RWPE2 (cell line): ENCODE measurements around the gene ZWILCH.

Experiments used
- ATAC-seq: fragments of 200-7000 bp; cut with Tn5 transposase; 3 replicates; pipeline ENCODE4 v1.9.1; 2021; ENCODE audit warnings: low read depth
- DNase-seq: peaks from one replicate; pipeline ENCODE4 v3.0.0-alpha.2; 2020; ENCODE audit warnings: low spot score
- H3K27ac ChIP-seq: fragments of 450-650 bp; 2 replicates; pipeline ENCODE4 v1.5.1; 2017; ENCODE audit warnings: mild to moderate bottlenecking; ENCODE audit not compliant: poor library complexity, severe bottlenecking
- H3K27me3 ChIP-seq: fragments of 250-450 bp; sonication (Bioruptor Pico); 2 replicates; pipeline ENCODE4 v1.5.1; 2021; ENCODE audit warnings: mild to moderate bottlenecking, moderate library complexity; ENCODE audit not compliant: insufficient read depth, poor library complexity, severe bottlenecking
- H3K36me3 ChIP-seq: fragments of 250-450 bp; sonication (Bioruptor Pico); 2 replicates; pipeline ENCODE4 v1.5.1; 2020; ENCODE audit warnings: low read depth, mild to moderate bottlenecking, moderate library complexity
- H3K4me1 ChIP-seq: fragments of 250-450 bp; sonication (Bioruptor Pico); 2 replicates; pipeline ENCODE4 v1.5.1; 2021; ENCODE audit warnings: mild to moderate bottlenecking, moderate library complexity; ENCODE audit not compliant: insufficient read depth, poor library complexity, severe bottlenecking
- H3K4me3 ChIP-seq: fragments of 250-450 bp; sonication (Bioruptor Pico); 2 replicates; pipeline ENCODE4 v1.5.1; 2021; ENCODE audit warnings: mild to moderate bottlenecking, moderate library complexity; ENCODE audit not compliant: severe bottlenecking
- H3K9me3 ChIP-seq: fragments of 250-450 bp; sonication (Bioruptor Pico); 2 replicates; pipeline ENCODE4 v1.5.1; 2021; ENCODE audit warnings: mild to moderate bottlenecking, moderate library complexity; ENCODE audit not compliant: severe bottlenecking
- CTCF ChIP-seq: fragments of 450-650 bp; IDR thresholded peaks from one replicate; pipeline ENCODE4 v1.5.1; 2017; ENCODE audit warnings: mild to moderate bottlenecking, moderate library complexity; ENCODE audit not compliant: poor library complexity, severe bottlenecking

The ZWILCH gene

GRCh38 chr15:66482539-66482938 lies 22.6 kb upstream of the ZWILCH start:
- Histone ChIP-seq H3K4me3 (no peak overlapping the region), H3K36me3 (peaks cover 69% of the 10 kb centered on the region), H3K9me3 (no peaks in the 10 kb centered on the region), H3K27ac (peak overlapping the region; percentile 60), H3K4me1 (peaks cover 18% of the 10 kb centered on the region), H3K27me3 (no peaks in the 10 kb centered on the region)
- no peak for ATAC-seq
- DNase-seq, result peak; percentile 32
- TF ChIP-seq CTCF, result no peak

GRCh38 chr15:66483131-66483566 lies 22.0 kb upstream of the ZWILCH start:
- Histone ChIP-seq H3K4me3 (no peak overlapping the region), H3K4me1 (peaks cover 18% of the 10 kb centered on the region), H3K27me3 (no peaks in the 10 kb centered on the region), H3K36me3 (peaks cover 75% of the 10 kb centered on the region), H3K27ac (peak overlapping the region; percentile 60), H3K9me3 (no peaks in the 10 kb centered on the region)
- TF ChIP-seq CTCF, result no peak
- ATAC-seq (0 out of 3 replicates have a peak, but pooled peaks have one; percentile 2), DNase-seq (peak; percentile 52)

- Histone ChIP-seq H3K4me1 (peaks cover 18% of the 10 kb centered on the region), H3K27me3 (no peaks in the 10 kb centered on the region), H3K9me3 (no peaks in the 10 kb centered on the region), H3K36me3 (peaks cover 90% of the 10 kb centered on the region), H3K27ac (no peak overlapping the region), H3K4me3 (no peak overlapping the region)
- ATAC-seq, result no peak
- TF ChIP-seq CTCF, result no peak
- peak; percentile 35 for DNase-seq
Measured at GRCh38 chr15:66484539-66485112, 20.5 kb upstream of the ZWILCH start.

GRCh38 chr15:66486887-66487286 lies 18.2 kb upstream of the ZWILCH start:
- no peak overlapping the region for H3K4me3 ChIP-seq
- no peak for ATAC-seq
- H3K27ac ChIP-seq, result no peak overlapping the region
- DNase-seq, result no peak
- no peaks in the 10 kb centered on the region for H3K9me3 ChIP-seq
- H3K4me1 ChIP-seq, result no peaks in the 10 kb centered on the region
- no peaks in the 10 kb centered on the region for H3K27me3 ChIP-seq
- TF ChIP-seq CTCF, result no peak
- H3K36me3 ChIP-seq, result peaks cover 98% of the 10 kb centered on the region

- H3K36me3 ChIP-seq, result peaks cover 98% of the 10 kb centered on the region
- no peak for TF ChIP-seq CTCF
Measured at GRCh38 chr15:66488525-66488924, 16.6 kb upstream of the ZWILCH start.

More at GRCh38 chr15:66488525-66488924, 16.6 kb upstream of the ZWILCH start:
- ATAC-seq, result no peak
- Histone ChIP-seq H3K27me3 (no peaks in the 10 kb centered on the region), H3K27ac (no peak overlapping the region), H3K9me3 (no peaks in the 10 kb centered on the region), H3K4me1 (no peaks in the 10 kb centered on the region), H3K4me3 (no peak overlapping the region)
- DNase-seq, result no peak
